T-helper 17 cell (primary cell): ENCODE data around the gene DYNC1I1. TPM values are rescaled to one million over a fixed set of nuclear protein-coding genes. Genes with fewer than 3 reads are reported as not detected.
A peak's percentile ranks its signal among the peaks of the same experiment; 100 is the strongest.

Experiments
- ATAC-seq: fragments of 150-1000 bp; cut with Tn5 transposase; 2 replicates; pipeline ENCODE4 v1.10.0; 2021; ENCODE audit warnings: mild to moderate bottlenecking, moderate library complexity
- DNase-seq, 3 donors: peaks; one replicate each; pipeline versions ENCODE4 v3.0.0 to v3.0.0-alpha.2; 2020 to 2021
- H3K9me3 ChIP-seq: one replicate; pipeline ENCODE4 v1.7.0; 2013; ENCODE audit warnings: low read length, mild to moderate bottlenecking; ENCODE audit not compliant: control insufficient read depth, poor library complexity, severe bottlenecking
- H3K27ac Mint-ChIP-seq: one replicate; pipeline ENCODE4 v1.8.0; 2022; ENCODE audit warnings: mild to moderate bottlenecking, moderate library complexity, mixed read lengths
- H3K27me3 Mint-ChIP-seq: one replicate; pipeline ENCODE4 v1.8.0; 2022; ENCODE audit warnings: mixed read lengths
- H3K36me3 Mint-ChIP-seq: one replicate; pipeline ENCODE4 v1.8.0; 2022; ENCODE audit warnings: low read depth, mixed read lengths
- H3K4me1 Mint-ChIP-seq: one replicate; pipeline ENCODE4 v1.8.0; 2022; ENCODE audit warnings: mild to moderate bottlenecking, mixed read lengths
- H3K4me3 Mint-ChIP-seq: one replicate; pipeline ENCODE4 v1.8.0; 2022; ENCODE audit warnings: mild to moderate bottlenecking, moderate library complexity, mixed read lengths
- total RNA-seq, 4 donors: library from RNA in 2 of 4; stranded (reverse) in 2 of 4; gene quantifications; one replicate each; pipeline ENCODE4 v1.2.3 and lab custom pipeline; 2022 to 2026

DYNC1I1 gene
- total RNA-seq, 2 donors from 2014 or later = 0.12 to 0.31 TPM

GRCh38 chr7:96120445-96121225 is 348.3 kb downstream of the DYNC1I1 start:
- ATAC-seq (no peak), DNase-seq (no peak)
- H3K36me3 Mint-ChIP-seq = peaks cover 9% of the 10 kb centered on the region
- H3K27me3 Mint-ChIP-seq = no peaks in the 10 kb centered on the region
- no peak overlapping the region for H3K4me3 Mint-ChIP-seq
- H3K27ac Mint-ChIP-seq = no peak overlapping the region
- H3K9me3 ChIP-seq = no peaks in the 10 kb centered on the region
- no peaks in the 10 kb centered on the region for H3K4me1 Mint-ChIP-seq

- peak overlapping the region; percentile 24 for H3K27ac Mint-ChIP-seq
- peaks cover 9% of the 10 kb centered on the region for H3K36me3 Mint-ChIP-seq
- H3K4me1 Mint-ChIP-seq = no peaks in the 10 kb centered on the region
- no peaks in the 10 kb centered on the region for H3K27me3 Mint-ChIP-seq
- no peaks in the 10 kb centered on the region for H3K9me3 ChIP-seq
- no peak for ATAC-seq
- H3K4me3 Mint-ChIP-seq = no peak overlapping the region
- DNase-seq = no peak
Measured at GRCh38 chr7:96121752-96122151, 349.4 kb downstream of the DYNC1I1 start.

DNA sequence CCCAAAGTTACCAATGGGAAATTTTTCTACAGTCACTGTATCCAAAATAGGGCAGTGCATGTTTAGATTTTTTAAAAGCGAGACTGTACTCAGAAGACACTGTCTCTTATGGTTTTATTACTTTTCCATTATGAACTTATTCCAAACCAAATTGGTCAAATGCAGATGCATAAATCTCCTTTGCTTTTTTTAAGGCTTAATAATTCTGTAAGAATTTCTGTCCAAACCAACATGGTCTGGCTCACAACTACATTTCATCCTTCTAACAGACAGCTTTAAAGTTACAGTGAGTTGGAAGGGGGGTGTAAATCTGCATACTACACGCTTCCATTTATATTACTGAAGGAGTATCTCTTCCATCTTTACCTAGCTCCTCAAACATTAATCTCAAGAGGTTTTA is 350.4 kb downstream of the DYNC1I1 start:
- peaks cover 9% of the 10 kb centered on the region for H3K36me3 Mint-ChIP-seq
- DNase-seq = no peak
- H3K27me3 Mint-ChIP-seq = no peaks in the 10 kb centered on the region
- H3K27ac Mint-ChIP-seq = no peak overlapping the region
- no peaks in the 10 kb centered on the region for H3K9me3 ChIP-seq
- no peak overlapping the region for H3K4me3 Mint-ChIP-seq
- H3K4me1 Mint-ChIP-seq = no peaks in the 10 kb centered on the region
- ATAC-seq = no peak

DNA sequence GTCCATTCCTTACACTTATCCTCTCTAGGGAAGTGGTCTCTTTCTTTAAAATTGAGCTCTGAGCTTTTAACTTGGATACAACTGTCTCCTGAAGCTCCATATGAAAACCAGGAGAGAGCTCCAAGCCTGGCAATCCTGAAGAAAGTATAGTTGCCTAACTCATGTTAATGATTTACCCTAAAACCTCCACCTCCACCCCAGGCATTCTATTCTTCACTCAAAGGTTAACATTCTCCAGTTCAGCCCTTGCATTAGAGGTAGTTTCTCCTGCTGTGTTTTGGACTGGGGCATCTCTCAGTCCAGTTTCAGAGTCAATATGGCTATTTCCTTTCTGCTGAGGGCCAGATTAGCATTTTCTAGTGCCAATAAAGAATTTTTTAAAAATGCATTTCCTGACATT is 354.0 kb downstream of the DYNC1I1 start:
- Mint-ChIP-seq H3K36me3 (peaks cover 7% of the 10 kb centered on the region), H3K4me1 (no peaks in the 10 kb centered on the region), H3K27ac (no peak overlapping the region), H3K27me3 (no peaks in the 10 kb centered on the region), H3K4me3 (no peak overlapping the region)
- H3K9me3 ChIP-seq = no peaks in the 10 kb centered on the region
- DNase-seq (no peak), ATAC-seq (no peak)

DNA sequence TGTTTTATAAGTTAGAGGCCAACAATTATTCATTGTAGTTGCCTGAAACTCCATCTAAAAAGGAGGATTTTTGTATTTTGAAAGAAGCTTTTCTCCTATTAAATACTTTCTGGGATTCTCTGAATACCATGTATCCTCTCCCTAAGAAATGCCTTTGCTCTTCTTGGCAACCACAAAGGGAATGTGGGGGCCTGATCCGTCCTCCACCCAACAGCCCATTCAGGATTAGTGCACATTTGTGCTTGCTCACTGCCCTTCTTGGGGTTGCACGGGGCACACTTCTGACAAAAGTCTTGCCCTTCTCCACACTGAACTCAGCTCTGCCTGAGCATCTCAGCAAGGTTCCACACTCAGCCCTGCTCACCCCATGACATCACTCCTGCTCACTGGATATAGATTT is 355.4 kb downstream of the DYNC1I1 start:
- H3K9me3 ChIP-seq = no peaks in the 10 kb centered on the region
- Mint-ChIP-seq H3K4me1 (no peaks in the 10 kb centered on the region), H3K27ac (no peak overlapping the region), H3K27me3 (no peaks in the 10 kb centered on the region), H3K4me3 (no peak overlapping the region), H3K36me3 (peaks cover 6% of the 10 kb centered on the region)
- ATAC-seq = no peak
- no peak for DNase-seq

DNA sequence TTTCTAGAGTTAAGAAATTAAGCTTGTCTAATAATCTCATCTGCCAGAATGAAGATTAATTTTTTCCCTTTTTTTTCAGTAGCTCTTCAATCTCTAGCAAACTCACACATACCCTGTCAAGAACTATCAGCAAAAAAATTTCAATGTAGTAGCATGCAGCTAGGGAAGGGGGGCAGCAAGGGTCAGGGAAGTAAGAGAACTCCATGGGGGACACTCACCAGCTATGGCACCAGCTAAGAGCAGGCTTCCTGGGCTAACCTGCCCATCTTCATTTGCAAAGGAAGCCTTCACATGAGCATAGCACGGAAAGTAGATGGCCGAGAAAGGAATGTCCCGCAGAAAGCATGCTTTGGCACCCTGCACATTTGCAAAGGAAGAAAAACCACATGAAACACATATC is 359.2 kb downstream of the DYNC1I1 start:
- peaks cover 5% of the 10 kb centered on the region for H3K4me1 Mint-ChIP-seq
- no peaks in the 10 kb centered on the region for H3K9me3 ChIP-seq
- no peaks in the 10 kb centered on the region for H3K27me3 Mint-ChIP-seq
- ATAC-seq (no peak), DNase-seq (no peak)
- H3K36me3 Mint-ChIP-seq = peaks cover 8% of the 10 kb centered on the region
- H3K27ac Mint-ChIP-seq = no peak overlapping the region
- no peak overlapping the region for H3K4me3 Mint-ChIP-seq

- H3K27ac Mint-ChIP-seq = no peak overlapping the region
Measured at GRCh38 chr7:96135241-96135640, 362.9 kb downstream of the DYNC1I1 start.

DNA sequence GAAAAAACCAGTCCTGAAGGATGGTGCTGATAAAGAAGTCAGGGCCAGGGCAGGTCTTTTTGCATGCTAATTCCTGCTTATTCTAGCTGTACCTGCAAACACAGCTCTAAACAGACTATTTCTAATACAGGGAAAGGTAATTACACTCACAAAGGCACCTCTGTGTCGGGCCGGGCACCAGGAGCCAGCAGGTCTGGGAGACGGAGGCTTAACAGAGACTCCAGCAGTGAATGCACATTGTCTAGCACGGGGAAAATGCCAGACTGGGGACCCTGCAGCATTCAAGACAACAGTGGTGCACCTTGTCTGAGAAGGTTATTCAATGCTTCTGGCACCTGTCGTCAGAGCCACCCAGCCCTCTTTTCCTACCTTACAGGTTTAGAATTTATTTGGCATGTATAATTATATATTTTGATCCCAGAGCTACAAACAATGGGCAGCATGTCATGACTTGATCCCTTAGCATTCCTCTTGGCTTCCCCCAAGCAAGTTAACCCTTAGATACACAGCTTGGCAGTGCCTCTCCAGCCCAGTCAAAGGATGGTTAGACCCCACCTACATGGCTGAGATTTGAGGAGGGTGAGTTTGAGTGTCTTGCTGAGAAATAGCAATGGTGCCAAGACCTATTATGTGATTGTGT is 364.4 kb downstream of the DYNC1I1 start:
- ATAC-seq (no peak), DNase-seq (no peak)
- Mint-ChIP-seq H3K4me1 (peaks cover 5% of the 10 kb centered on the region), H3K4me3 (no peak overlapping the region), H3K27ac (peak overlapping the region; percentile 61), H3K36me3 (peaks cover 2% of the 10 kb centered on the region), H3K27me3 (no peaks in the 10 kb centered on the region)
- H3K9me3 ChIP-seq = no peaks in the 10 kb centered on the region

More at GRCh38 chr7:96135241-96135640, 362.9 kb downstream of the DYNC1I1 start:
- no peak for DNase-seq
- H3K27me3 Mint-ChIP-seq = no peaks in the 10 kb centered on the region
- H3K4me1 Mint-ChIP-seq = peaks cover 5% of the 10 kb centered on the region
- no peak overlapping the region for H3K4me3 Mint-ChIP-seq
- no peaks in the 10 kb centered on the region for H3K9me3 ChIP-seq
- no peak for ATAC-seq
- peaks cover 8% of the 10 kb centered on the region for H3K36me3 Mint-ChIP-seq

- no peaks in the 10 kb centered on the region for H3K4me1 Mint-ChIP-seq
- no peak overlapping the region for H3K4me3 Mint-ChIP-seq
- no peak overlapping the region for H3K27ac Mint-ChIP-seq
- H3K9me3 ChIP-seq = no peaks in the 10 kb centered on the region
- DNase-seq (no peak), ATAC-seq (no peak)
- H3K27me3 Mint-ChIP-seq = no peaks in the 10 kb centered on the region
- H3K36me3 Mint-ChIP-seq = peaks cover 5% of the 10 kb centered on the region
Measured at GRCh38 chr7:96143495-96144259, 371.3 kb downstream of the DYNC1I1 start.

GRCh38 chr7:96144260-96144526 is 371.8 kb downstream of the DYNC1I1 start:
- peaks cover 8% of the 10 kb centered on the region for H3K36me3 Mint-ChIP-seq
- H3K9me3 ChIP-seq = no peaks in the 10 kb centered on the region
- no peaks in the 10 kb centered on the region for H3K4me1 Mint-ChIP-seq
- DNase-seq (no peak), ATAC-seq (no peak)
- H3K4me3 Mint-ChIP-seq = no peak overlapping the region
- H3K27ac Mint-ChIP-seq = no peak overlapping the region
- H3K27me3 Mint-ChIP-seq = no peaks in the 10 kb centered on the region

Other genes with a start within 250 kb of the DYNC1I1 start
- under 1 TPM; 0.18 to 0.20 TPM for gene PDK4, start 176.0 kb upstream of the DYNC1I1 start, total RNA-seq